GM12801 (cell line): ENCODE results near the gene RIT2.

Experiments
- TF ChIP-seq, protein P1 (sequence below): IDR thresholded peaks from one replicate; pipeline ENCODE4 v1.5.1; 2011; ENCODE audit warnings: control low read depth; ENCODE audit not compliant: insufficient read length; ENCODE audit errors: extremely low read depth

RIT2 gene

DNA sequence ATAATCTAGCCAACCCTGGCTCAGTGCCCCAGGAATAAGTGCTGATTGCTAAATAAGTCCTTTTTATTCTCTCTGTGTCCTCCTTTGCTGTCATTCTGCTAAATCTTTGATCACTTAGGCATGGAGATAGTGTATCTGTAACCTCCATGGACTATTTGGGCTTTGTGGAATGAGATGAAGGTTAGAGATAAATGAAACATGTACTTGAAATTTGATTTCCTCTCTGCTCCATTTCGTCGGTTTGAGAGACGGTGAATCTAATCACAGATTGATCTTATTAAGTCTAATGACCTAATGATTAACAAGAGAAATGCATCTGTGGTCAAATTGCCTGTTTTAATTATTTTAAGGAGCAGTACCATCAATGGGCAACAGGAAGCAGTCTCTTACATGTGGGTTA, 159.2 kb downstream of the RIT2 start:
- TF ChIP-seq, protein P1, sequence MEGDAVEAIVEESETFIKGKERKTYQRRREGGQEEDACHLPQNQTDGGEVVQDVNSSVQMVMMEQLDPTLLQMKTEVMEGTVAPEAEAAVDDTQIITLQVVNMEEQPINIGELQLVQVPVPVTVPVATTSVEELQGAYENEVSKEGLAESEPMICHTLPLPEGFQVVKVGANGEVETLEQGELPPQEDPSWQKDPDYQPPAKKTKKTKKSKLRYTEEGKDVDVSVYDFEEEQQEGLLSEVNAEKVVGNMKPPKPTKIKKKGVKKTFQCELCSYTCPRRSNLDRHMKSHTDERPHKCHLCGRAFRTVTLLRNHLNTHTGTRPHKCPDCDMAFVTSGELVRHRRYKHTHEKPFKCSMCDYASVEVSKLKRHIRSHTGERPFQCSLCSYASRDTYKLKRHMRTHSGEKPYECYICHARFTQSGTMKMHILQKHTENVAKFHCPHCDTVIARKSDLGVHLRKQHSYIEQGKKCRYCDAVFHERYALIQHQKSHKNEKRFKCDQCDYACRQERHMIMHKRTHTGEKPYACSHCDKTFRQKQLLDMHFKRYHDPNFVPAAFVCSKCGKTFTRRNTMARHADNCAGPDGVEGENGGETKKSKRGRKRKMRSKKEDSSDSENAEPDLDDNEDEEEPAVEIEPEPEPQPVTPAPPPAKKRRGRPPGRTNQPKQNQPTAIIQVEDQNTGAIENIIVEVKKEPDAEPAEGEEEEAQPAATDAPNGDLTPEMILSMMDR, result no peak

DNA sequence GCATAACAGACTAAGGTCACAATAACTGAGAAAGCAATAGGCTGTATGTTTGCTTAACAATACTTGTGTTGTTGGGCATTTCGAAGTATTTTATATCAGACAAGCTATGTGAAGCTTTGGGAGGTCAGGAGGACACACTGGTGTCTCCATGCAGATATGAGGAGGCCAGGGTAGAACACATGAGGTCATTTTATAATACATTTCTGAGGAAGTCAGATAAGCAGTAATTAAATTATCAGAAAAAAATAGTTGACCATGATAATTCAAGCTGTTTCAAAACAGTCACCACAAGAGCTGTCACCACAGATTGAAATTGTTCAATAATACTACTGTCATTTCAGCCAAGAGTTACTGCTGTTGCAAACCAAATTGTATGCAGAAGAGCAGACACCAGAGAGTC, 160.6 kb downstream of the RIT2 start:
- TF ChIP-seq, protein P1, result no peak

DNA sequence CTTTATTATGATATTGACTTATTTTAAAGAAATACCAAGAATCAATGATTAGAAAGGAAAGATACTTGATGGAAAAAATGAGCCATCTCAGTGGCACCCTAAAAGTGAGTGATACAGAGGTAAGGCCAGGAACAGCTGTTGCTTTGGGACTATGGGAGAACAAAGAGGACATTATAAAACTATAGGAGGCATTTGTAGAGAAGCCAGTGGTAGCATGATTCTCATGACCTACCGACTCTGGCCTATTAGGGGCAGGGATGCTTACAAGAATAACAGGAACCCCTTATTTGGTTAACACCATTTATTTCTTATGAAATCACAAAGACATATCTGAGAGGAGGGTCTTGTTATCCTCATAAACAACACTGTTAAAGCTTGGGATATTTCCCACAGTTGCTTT, 162.2 kb downstream of the RIT2 start:
- TF ChIP-seq, protein P1, result no peak

DNA sequence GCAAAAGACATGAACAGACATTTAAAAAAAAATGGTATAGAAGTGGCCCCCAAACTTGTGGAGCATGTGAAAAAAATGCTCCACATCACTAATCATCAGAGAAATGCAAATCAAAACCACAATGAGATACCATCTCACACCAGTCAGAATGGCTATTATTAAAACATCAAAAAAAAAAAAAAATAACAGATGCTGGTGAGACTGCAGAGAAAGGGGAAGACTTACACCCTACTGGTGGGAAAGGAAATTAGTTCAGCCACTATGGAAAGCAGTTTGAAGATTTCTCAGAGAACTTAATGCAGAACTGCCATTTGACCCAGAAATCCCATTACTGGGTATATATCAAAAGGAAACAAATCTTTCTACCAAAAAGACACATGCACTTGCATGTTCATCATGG, 164.8 kb downstream of the RIT2 start:
- TF ChIP-seq, protein P1, result no peak

DNA sequence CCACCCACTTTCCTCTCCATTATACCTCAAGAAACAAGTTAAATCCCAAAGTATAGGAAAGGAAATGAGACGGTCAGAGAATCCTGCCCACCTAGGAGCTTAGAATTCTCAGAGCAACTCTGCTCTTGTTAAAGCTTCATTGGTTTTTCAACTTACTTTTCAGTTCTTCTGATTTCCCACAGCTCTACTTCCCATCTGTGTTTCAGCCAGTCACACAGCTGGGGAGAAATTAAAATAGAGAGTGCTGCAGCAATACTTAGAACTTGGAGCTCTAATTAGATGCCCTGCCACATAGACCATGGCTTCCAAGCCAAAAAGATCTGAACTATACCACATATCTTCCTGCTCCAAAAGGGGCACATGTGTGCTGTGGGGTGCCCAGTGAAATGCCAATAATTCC, 166.7 kb downstream of the RIT2 start:
- TF ChIP-seq, protein P1, result no peak

DNA sequence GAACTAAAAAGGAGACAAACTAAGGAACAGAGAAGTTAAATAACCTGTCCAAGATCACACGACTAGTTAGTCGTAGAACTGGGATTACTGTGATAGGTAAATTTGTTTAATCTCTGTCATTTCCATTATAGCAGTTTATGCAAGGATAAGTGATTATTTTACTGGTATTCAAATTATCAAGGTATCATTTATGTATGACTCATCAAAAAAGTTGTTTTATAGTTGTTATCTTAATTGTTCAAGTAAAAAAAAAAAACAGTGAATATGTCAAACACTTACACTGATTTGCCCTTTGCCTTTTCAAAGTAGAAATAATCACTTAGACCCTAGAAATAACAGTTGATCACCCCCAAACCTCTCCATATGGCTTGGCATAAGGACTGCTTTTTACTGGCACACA, 173.6 kb downstream of the RIT2 start:
- TF ChIP-seq, protein P1, result no peak

DNA sequence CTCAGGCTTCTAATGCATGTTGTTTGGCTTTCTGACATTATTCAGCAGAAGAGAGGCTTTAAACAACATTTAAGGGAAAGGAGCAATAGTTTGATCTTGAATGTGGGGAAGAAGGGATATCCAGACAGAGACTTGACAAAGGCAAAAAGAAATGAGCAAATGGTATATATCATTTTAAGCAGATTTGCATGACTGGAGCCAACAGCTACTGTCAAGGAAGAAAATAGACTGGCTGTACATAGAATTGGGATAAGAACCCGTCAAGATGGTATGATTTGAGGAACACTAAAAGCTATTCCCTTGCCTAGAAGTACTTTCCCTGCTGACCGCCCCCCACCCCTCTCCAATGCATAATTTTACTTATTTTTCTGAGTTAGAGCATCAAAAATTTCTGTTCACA, 174.5 kb downstream of the RIT2 start:
- TF ChIP-seq, protein P1, result no peak

DNA sequence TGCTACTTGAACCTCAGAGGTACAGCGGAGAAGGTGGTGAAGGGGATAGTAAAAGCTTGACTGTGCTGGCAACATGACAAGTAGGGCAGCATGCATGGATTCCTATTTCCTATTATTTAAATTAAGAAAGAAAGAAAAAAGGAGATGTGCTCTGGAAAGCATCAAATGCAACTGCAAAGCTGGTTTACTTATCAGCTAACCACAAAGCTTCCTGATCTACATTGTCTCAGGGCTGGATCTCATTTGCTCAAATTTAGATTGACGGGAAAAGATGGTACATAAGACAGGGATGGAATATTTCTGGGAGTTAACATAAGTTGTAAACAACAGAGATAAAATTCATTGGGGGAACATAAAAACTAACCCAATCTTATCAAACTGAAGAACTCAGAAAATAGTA, 178.0 kb downstream of the RIT2 start:
- TF ChIP-seq, protein P1, result no peak
